ENCODE results near the gene LY6G6C. TPM values are rescaled to one million over a fixed set of nuclear protein-coding genes. Genes with fewer than 3 reads are reported as not detected.

The LY6G6C gene
- total RNA-seq, 5 donors from 2014 or later (not counting 1 experiment from before 2014, with no cell fraction given): not detected

- Histone ChIP-seq H3K27ac (ENCODE audit: low read length) (no peak within 1 kb of the TSS), H3K27me3 (replicated peaks in 1 of 2; ENCODE audit: control insufficient read depth in 2 of 2, extremely low read depth in 1 of 2, insufficient read depth in 2 of 2, low read length in 1 of 2) (no peaks in the 10 kb centered on the region), H3K9me3 (no peaks in the 10 kb centered on the region), H3K4me1 (ENCODE audit: control insufficient read depth in 1 of 2, extremely low read depth in 1 of 2, insufficient read depth in 2 of 2, low read length in 2 of 2) (peaks cover 13 to 27% of the 10 kb centered on the region in 2 experiments), H3K36me3 (ENCODE audit: control insufficient read depth in 2 of 2, extremely low read depth in 1 of 2, insufficient read depth in 1 of 2, low read length in 1 of 2) (no peaks in the 10 kb centered on the region), H3K4me3 (ENCODE audit: control insufficient read depth in 1 of 2, extremely low read depth in 1 of 2, low read length in 1 of 2) (peak within 1 kb of the TSS in 1 of 2 donors; percentile 33)
- Mint-ChIP-seq H3K27ac (peak within 1 kb of the TSS in 1 of 2 donors; percentile 64), H3K9me3 (no peaks in the 10 kb centered on the region), H3K27me3 (no peaks in the 10 kb centered on the region), H3K4me3 (no peak within 1 kb of the TSS), H3K36me3 (no peaks in the 10 kb centered on the region), H3K4me1 (peaks cover 24 to 33% (median 32%) of the 10 kb centered on the region in 3 donors)
- peak in 3 of 4 experiments; percentile 38 to 61 (median 43) for ATAC-seq (replicated peaks in 1 of 4)
- POLR2A ChIA-PET: interaction anchor here in 1 of 2 donors (0.6 kb wide), 1 partner anchor 126 kb away, joined by 9 read pairs; no protein-coding TSS in a partner anchor
- peak in 1 of 35 experiments; percentile 18 for DNase-seq
- WGBS (ENCODE audit: insufficient coverage): 76% methylated on average over 32 of the region's 46 CpGs
- CTCF ChIA-PET: no interaction called here
These were observed 1.9 kb upstream of the LY6G6C start, which contains the start of gene MPIG6B for GRCh38 chr6:31723245-31723979. Gene MPIG6B (plus strand): TSS chr6:31723373. CDS start chr6:31723384, 11 bp downstream.

GRCh38 chr6:31722173-31722572 lies 627 bp upstream of the LY6G6C start:
- Histone ChIP-seq H3K4me3 (ENCODE audit: control insufficient read depth in 1 of 2, extremely low read depth in 1 of 2, low read length in 1 of 2) (no peak overlapping the region), H3K27me3 (replicated peaks in 1 of 2; ENCODE audit: control insufficient read depth in 2 of 2, extremely low read depth in 1 of 2, insufficient read depth in 2 of 2, low read length in 1 of 2) (no peaks in the 10 kb centered on the region), H3K9me3 (no peaks in the 10 kb centered on the region), H3K36me3 (ENCODE audit: control insufficient read depth in 2 of 2, extremely low read depth in 1 of 2, insufficient read depth in 1 of 2, low read length in 1 of 2) (no peaks in the 10 kb centered on the region), H3K4me1 (ENCODE audit: control insufficient read depth in 1 of 2, extremely low read depth in 1 of 2, insufficient read depth in 2 of 2, low read length in 2 of 2) (peaks cover 8 to 14% of the 10 kb centered on the region in 2 experiments), H3K27ac (ENCODE audit: low read length) (no peak overlapping the region)
- CTCF ChIA-PET: no interaction called here
- 93% methylated on average over 3 of the region's 3 CpGs for WGBS (ENCODE audit: insufficient coverage)
- ATAC-seq (replicated peaks in 1 of 4) (no peak), DNase-seq (no peak)
- Mint-ChIP-seq H3K4me3 (no peak overlapping the region), H3K4me1 (peaks cover 16 to 24% (median 24%) of the 10 kb centered on the region in 3 donors), H3K36me3 (no peaks in the 10 kb centered on the region), H3K27ac (no peak overlapping the region), H3K27me3 (no peaks in the 10 kb centered on the region), H3K9me3 (no peaks in the 10 kb centered on the region)
- POLR2A ChIA-PET: no interaction called here

- no peaks in the 10 kb centered on the region for H3K36me3 ChIP-seq (ENCODE audit: control insufficient read depth in 2 of 2, extremely low read depth in 1 of 2, insufficient read depth in 1 of 2, low read length in 1 of 2)
- Mint-ChIP-seq H3K4me1 (peaks cover 7 to 8% (median 8%) of the 10 kb centered on the region in 3 donors), H3K27ac (no peak overlapping the region), H3K36me3 (no peaks in the 10 kb centered on the region), H3K27me3 (no peaks in the 10 kb centered on the region), H3K4me3 (no peak overlapping the region), H3K9me3 (no peaks in the 10 kb centered on the region)
- POLR2A ChIA-PET: no interaction called here
- H3K27ac ChIP-seq (ENCODE audit: low read length): no peak overlapping the region
- ATAC-seq (replicated peaks in 1 of 4) (no peak), DNase-seq (no peak)
- WGBS (ENCODE audit: insufficient coverage): 84% methylated on average over 3 of the region's 5 CpGs
- CTCF ChIA-PET: no interaction called here
- H3K27me3 ChIP-seq (replicated peaks in 1 of 2; ENCODE audit: control insufficient read depth in 2 of 2, extremely low read depth in 1 of 2, insufficient read depth in 2 of 2, low read length in 1 of 2): peaks cover 0 to under 1% of the 10 kb centered on the region in 2 experiments
- peaks cover 0 to 8% of the 10 kb centered on the region in 2 experiments for H3K4me1 ChIP-seq (ENCODE audit: control insufficient read depth in 1 of 2, extremely low read depth in 1 of 2, insufficient read depth in 2 of 2, low read length in 2 of 2)
- no peak overlapping the region for H3K4me3 ChIP-seq (ENCODE audit: control insufficient read depth in 1 of 2, extremely low read depth in 1 of 2, low read length in 1 of 2)
- H3K9me3 ChIP-seq: no peaks in the 10 kb centered on the region
These were observed 1.3 kb downstream of the LY6G6C start for GRCh38 chr6:31720196-31720770.

GRCh38 chr6:31719001-31719400 lies 2.5 kb downstream of the LY6G6C start:
- Mint-ChIP-seq H3K4me1 (peaks cover 6 to 12% (median 8%) of the 10 kb centered on the region in 3 donors), H3K9me3 (no peaks in the 10 kb centered on the region), H3K4me3 (no peak overlapping the region), H3K27ac (no peak overlapping the region), H3K36me3 (no peaks in the 10 kb centered on the region), H3K27me3 (no peaks in the 10 kb centered on the region)
- ChIA-PET CTCF (interaction anchor here (0.5 to 0.6 kb wide), 3 partner anchors 16 to 85 kb away, joined by 3 to 7 read pairs (median 3); no protein-coding TSS in a partner anchor), POLR2A (no interaction called here)
- Histone ChIP-seq H3K27me3 (replicated peaks in 1 of 2; ENCODE audit: control insufficient read depth in 2 of 2, extremely low read depth in 1 of 2, insufficient read depth in 2 of 2, low read length in 1 of 2) (peaks cover 0 to 2% of the 10 kb centered on the region in 2 experiments), H3K27ac (ENCODE audit: low read length) (no peak overlapping the region), H3K9me3 (no peaks in the 10 kb centered on the region), H3K4me3 (ENCODE audit: control insufficient read depth in 1 of 2, extremely low read depth in 1 of 2, low read length in 1 of 2) (no peak overlapping the region), H3K4me1 (ENCODE audit: control insufficient read depth in 1 of 2, extremely low read depth in 1 of 2, insufficient read depth in 2 of 2, low read length in 2 of 2) (peaks cover 4 to 12% of the 10 kb centered on the region in 2 experiments), H3K36me3 (ENCODE audit: control insufficient read depth in 2 of 2, extremely low read depth in 1 of 2, insufficient read depth in 1 of 2, low read length in 1 of 2) (no peaks in the 10 kb centered on the region)
- no peak for ATAC-seq (replicated peaks in 1 of 4)
- WGBS (ENCODE audit: insufficient coverage): 68% methylated on average over 4 of the region's 6 CpGs
- DNase-seq: no peak

GRCh38 chr6:31718265-31718664 lies 3.3 kb downstream of the LY6G6C start:
- no peaks in the 10 kb centered on the region for H3K36me3 Mint-ChIP-seq
- CTCF ChIA-PET: no interaction called here

GRCh38 chr6:31717499-31718222 lies 3.9 kb downstream of the LY6G6C start:
- ChIA-PET CTCF (no interaction called here), POLR2A (no interaction called here)
- Histone ChIP-seq H3K4me3 (ENCODE audit: control insufficient read depth in 1 of 2, extremely low read depth in 1 of 2, low read length in 1 of 2) (no peak overlapping the region), H3K9me3 (no peaks in the 10 kb centered on the region), H3K27me3 (replicated peaks in 1 of 2; ENCODE audit: control insufficient read depth in 2 of 2, extremely low read depth in 1 of 2, insufficient read depth in 2 of 2, low read length in 1 of 2) (peaks cover 0 to 6% of the 10 kb centered on the region in 2 experiments), H3K4me1 (ENCODE audit: control insufficient read depth in 1 of 2, extremely low read depth in 1 of 2, insufficient read depth in 2 of 2, low read length in 2 of 2) (peaks cover 7 to 12% of the 10 kb centered on the region in 2 experiments), H3K36me3 (ENCODE audit: control insufficient read depth in 2 of 2, extremely low read depth in 1 of 2, insufficient read depth in 1 of 2, low read length in 1 of 2) (no peaks in the 10 kb centered on the region), H3K27ac (ENCODE audit: low read length) (no peak overlapping the region)
- 92% methylated on average over 7 of the region's 10 CpGs for WGBS (ENCODE audit: insufficient coverage)
- ATAC-seq (replicated peaks in 1 of 4) (no peak), DNase-seq (no peak)
- Mint-ChIP-seq H3K4me1 (peaks cover 2 to 7% (median 7%) of the 10 kb centered on the region in 3 donors), H3K27me3 (no peaks in the 10 kb centered on the region), H3K9me3 (no peaks in the 10 kb centered on the region), H3K27ac (no peak overlapping the region), H3K4me3 (no peak overlapping the region), H3K36me3 (no peaks in the 10 kb centered on the region)

More at GRCh38 chr6:31718265-31718664, 3.3 kb downstream of the LY6G6C start:
- Mint-ChIP-seq H3K4me3 (no peak overlapping the region), H3K27me3 (no peaks in the 10 kb centered on the region), H3K4me1 (peaks cover 3 to 12% (median 8%) of the 10 kb centered on the region in 3 donors), H3K9me3 (no peaks in the 10 kb centered on the region), H3K27ac (no peak overlapping the region)
- POLR2A ChIA-PET: no interaction called here
- no CpG with 5 or more reads among the region's 1 CpG for WGBS (ENCODE audit: insufficient coverage)
- H3K4me3 ChIP-seq (ENCODE audit: control insufficient read depth in 1 of 2, extremely low read depth in 1 of 2, low read length in 1 of 2): no peak overlapping the region
- no peak for ATAC-seq (replicated peaks in 1 of 4)
- H3K4me1 ChIP-seq (ENCODE audit: control insufficient read depth in 1 of 2, extremely low read depth in 1 of 2, insufficient read depth in 2 of 2, low read length in 2 of 2): peaks cover 9 to 10% of the 10 kb centered on the region in 2 experiments
- no peak for DNase-seq
- H3K27ac ChIP-seq (ENCODE audit: low read length): no peak overlapping the region
- H3K36me3 ChIP-seq (ENCODE audit: control insufficient read depth in 2 of 2, extremely low read depth in 1 of 2, insufficient read depth in 1 of 2, low read length in 1 of 2): no peaks in the 10 kb centered on the region
- H3K9me3 ChIP-seq: no peaks in the 10 kb centered on the region
- H3K27me3 ChIP-seq (replicated peaks in 1 of 2; ENCODE audit: control insufficient read depth in 2 of 2, extremely low read depth in 1 of 2, insufficient read depth in 2 of 2, low read length in 1 of 2): peaks cover 0 to 4% of the 10 kb centered on the region in 2 experiments
